ENCODE measurements around the gene PCBP3.

- no peak for TF ChIP-seq CTCF (IDR thresholded peaks at IDR 0.05)
- TF ChIP-seq POLR2AphosphoS5 (IDR thresholded peaks at IDR 0.05) = no peak
Measured at GRCh38 chr21:45715441-45715840, 71.9 kb downstream of the PCBP3 start.
